ENCODE measurements around the gene TRAM2. TPM values are rescaled to one million over a fixed set of nuclear protein-coding genes. Genes with fewer than 3 reads are reported as not detected.

TRAM2 gene
- total RNA-seq, 1 experiment from 2014 or later = 21.3 TPM

DNA sequence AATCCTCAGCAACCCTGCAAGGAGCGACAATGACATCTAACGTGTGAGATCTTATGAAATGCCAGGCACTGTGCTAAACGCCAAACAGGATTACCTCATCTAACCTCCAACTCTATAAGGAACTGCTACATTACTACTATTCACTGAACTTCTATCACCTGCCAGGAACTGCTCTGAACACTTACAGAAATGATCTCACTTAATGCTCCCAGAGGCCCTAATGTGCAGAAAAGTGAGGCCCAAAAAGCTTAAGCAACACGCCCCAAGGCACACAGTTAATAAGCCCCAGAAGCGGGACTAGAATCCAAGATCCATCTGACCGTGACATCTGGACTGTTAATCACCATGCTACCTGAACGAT lies 28.5 kb downstream of the TRAM2 start:
- TF ChIP-seq, protein P1, sequence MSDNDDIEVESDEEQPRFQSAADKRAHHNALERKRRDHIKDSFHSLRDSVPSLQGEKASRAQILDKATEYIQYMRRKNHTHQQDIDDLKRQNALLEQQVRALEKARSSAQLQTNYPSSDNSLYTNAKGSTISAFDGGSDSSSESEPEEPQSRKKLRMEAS (IDR thresholded peaks at IDR 0.05) = no peak
- TF ChIP-seq EZH2 (IDR thresholded peaks at IDR 0.05) (no peak), RAD21 (IDR thresholded peaks at IDR 0.05; ENCODE audit: low read depth) (no peak), SRF (IDR thresholded peaks at IDR 0.05; ENCODE audit: low read depth) (no peak), CBX3 (IDR thresholded peaks at IDR 0.05; ENCODE audit: low read depth) (no peak)
- Histone ChIP-seq H3K9me3 (ENCODE audit: control insufficient read depth in 1 of 2, insufficient read depth in 1 of 2, low read depth in 1 of 2, low read length in 2 of 2) (no peaks in the 10 kb centered on the region), H3K79me2 (ENCODE audit: insufficient read depth, low read length) (peaks cover 44% of the 10 kb centered on the region), H4K20me1 (ENCODE audit: insufficient read depth) (no peaks in the 10 kb centered on the region), H3K9me2 (ENCODE audit: insufficient read depth) (no peaks in the 10 kb centered on the region), H3K4me3 (replicated peaks in 1 of 2; ENCODE audit: low read depth in 1 of 2, low read length in 2 of 2) (no peak overlapping the region), H3K4me2 (ENCODE audit: low read length) (no peak overlapping the region), H3K27ac (ENCODE audit: low read depth, low read length) (no peak overlapping the region), H2AFZ (ENCODE audit: low read depth, low read length, poor library complexity, severe bottlenecking) (no peak overlapping the region), H3K27me3 (ENCODE audit: insufficient read depth, low read length) (no peaks in the 10 kb centered on the region), H3K36me3 (ENCODE audit: control insufficient read depth in 1 of 2, insufficient read depth in 2 of 2, low read length in 2 of 2) (no peaks in the 10 kb centered on the region), H3K9ac (ENCODE audit: low read length) (no peak overlapping the region), H3K4me1 (ENCODE audit: control insufficient read depth in 1 of 2, insufficient read depth in 2 of 2, low read length in 2 of 2) (peaks cover 21 to 38% of the 10 kb centered on the region in 2 experiments)
- DNase-seq (ENCODE audit: low read depth, low spot score) = no peak
- ChIA-PET CTCF (no interaction called here), POLR2A (no interaction called here), RAD21 (ENCODE audit: low non-redundant PET in 1 of 2, low total read pairs in 2 of 2, uncharacterized antibody in 2 of 2, unreplicated experiment in 2 of 2) (no interaction called here)
- intact Hi-C loops (cut with micrococcal nuclease) = no loop called here
- no peak for ATAC-seq
- BruUV-seq (replicated peaks) = no TSS peak

DNA sequence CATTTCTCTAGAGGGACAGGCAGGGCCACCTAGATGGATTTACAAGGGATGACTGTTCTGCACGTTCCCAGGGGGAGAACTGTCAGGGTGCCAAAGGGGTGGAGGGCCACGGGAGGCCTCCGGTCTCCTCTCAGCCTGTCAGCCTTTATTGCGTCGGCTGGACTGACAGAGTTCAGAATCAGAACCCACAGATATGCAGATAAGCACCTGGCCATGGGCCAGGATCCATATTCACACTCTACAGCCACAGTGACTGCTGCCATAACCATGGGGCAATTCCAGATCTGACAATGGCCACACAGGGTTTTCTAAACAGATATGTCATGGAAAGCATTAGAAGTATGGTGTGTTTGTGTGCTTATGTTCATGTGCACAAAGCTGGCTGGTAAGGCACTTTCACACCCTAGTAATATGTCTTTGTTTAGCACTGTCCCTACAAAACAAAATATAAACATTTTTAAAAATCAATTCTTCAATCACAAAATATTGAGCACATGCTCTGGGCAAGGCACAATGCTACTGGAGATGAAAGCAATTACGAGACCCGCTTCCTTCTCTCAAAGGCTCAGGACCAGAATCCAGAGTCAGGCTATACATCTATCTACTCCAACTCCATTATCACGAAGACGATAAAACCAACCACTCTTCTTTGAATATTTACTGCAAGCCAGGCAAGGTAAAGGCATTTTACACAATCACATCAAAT lies 29.1 kb downstream of the TRAM2 start:
- no peak overlapping the region for H3K4me2 ChIP-seq (ENCODE audit: low read length)
- CTCF ChIA-PET = no interaction called here

More for the DNA sequence above, 29.1 kb downstream of the TRAM2 start:
- no peak overlapping the region for H2AFZ ChIP-seq (ENCODE audit: low read depth, low read length, poor library complexity, severe bottlenecking)
- peaks cover 21 to 40% of the 10 kb centered on the region in 2 experiments for H3K4me1 ChIP-seq (ENCODE audit: control insufficient read depth in 1 of 2, insufficient read depth in 2 of 2, low read length in 2 of 2)
- ChIA-PET POLR2A (no interaction called here), RAD21 (ENCODE audit: low non-redundant PET in 1 of 2, low total read pairs in 2 of 2, uncharacterized antibody in 2 of 2, unreplicated experiment in 2 of 2) (no interaction called here)
- H3K9me3 ChIP-seq (ENCODE audit: control insufficient read depth in 1 of 2, insufficient read depth in 1 of 2, low read depth in 1 of 2, low read length in 2 of 2) = no peaks in the 10 kb centered on the region
- H3K79me2 ChIP-seq (ENCODE audit: insufficient read depth, low read length) = peaks cover 44% of the 10 kb centered on the region
- BruUV-seq (replicated peaks) = no TSS peak
- no peaks in the 10 kb centered on the region for H3K36me3 ChIP-seq (ENCODE audit: control insufficient read depth in 1 of 2, insufficient read depth in 2 of 2, low read length in 2 of 2)
- TF ChIP-seq EZH2phosphoT487 (IDR thresholded peaks at IDR 0.05; ENCODE audit: borderline replicate concordance) (no peak), FOSL1 (IDR thresholded peaks at IDR 0.05; ENCODE audit: low read depth) (no peak), TCF7L2 (IDR thresholded peaks at IDR 0.05; ENCODE audit: borderline replicate concordance, extremely low read depth, insufficient read depth, insufficient read length) (no peak), SP1 (IDR thresholded peaks at IDR 0.05; ENCODE audit: low read depth) (no peak), SIN3A (IDR thresholded peaks at IDR 0.05; ENCODE audit: low read depth) (no peak), EZH2 (IDR thresholded peaks at IDR 0.05) (no peak), ZNF274 (IDR thresholded peaks at IDR 0.05; ENCODE audit: low read depth, low read length) (no peak), POLR2AphosphoS5 (IDR thresholded peaks at IDR 0.05; ENCODE audit: low read depth, low read length) (no peak), EGR1 (IDR thresholded peaks at IDR 0.05; ENCODE audit: low read depth) (no peak), RAD21 (IDR thresholded peaks at IDR 0.05; ENCODE audit: low read depth) (no peak)
- TF ChIP-seq, protein P2, sequence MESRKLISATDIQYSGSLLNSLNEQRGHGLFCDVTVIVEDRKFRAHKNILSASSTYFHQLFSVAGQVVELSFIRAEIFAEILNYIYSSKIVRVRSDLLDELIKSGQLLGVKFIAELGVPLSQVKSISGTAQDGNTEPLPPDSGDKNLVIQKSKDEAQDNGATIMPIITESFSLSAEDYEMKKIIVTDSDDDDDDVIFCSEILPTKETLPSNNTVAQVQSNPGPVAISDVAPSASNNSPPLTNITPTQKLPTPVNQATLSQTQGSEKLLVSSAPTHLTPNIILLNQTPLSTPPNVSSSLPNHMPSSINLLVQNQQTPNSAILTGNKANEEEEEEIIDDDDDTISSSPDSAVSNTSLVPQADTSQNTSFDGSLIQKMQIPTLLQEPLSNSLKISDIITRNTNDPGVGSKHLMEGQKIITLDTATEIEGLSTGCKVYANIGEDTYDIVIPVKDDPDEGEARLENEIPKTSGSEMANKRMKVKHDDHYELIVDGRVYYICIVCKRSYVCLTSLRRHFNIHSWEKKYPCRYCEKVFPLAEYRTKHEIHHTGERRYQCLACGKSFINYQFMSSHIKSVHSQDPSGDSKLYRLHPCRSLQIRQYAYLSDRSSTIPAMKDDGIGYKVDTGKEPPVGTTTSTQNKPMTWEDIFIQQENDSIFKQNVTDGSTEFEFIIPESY (IDR thresholded peaks at IDR 0.05; ENCODE audit: extremely low read depth, insufficient replicate concordance, low read length) = no peak
- TF ChIP-seq, protein P1 (IDR thresholded peaks at IDR 0.05) = no peak
- H3K27ac ChIP-seq (ENCODE audit: low read depth, low read length) = no peak overlapping the region
- no peaks in the 10 kb centered on the region for H3K9me2 ChIP-seq (ENCODE audit: insufficient read depth)
- intact Hi-C loops (cut with micrococcal nuclease) = no loop called here
- H4K20me1 ChIP-seq (ENCODE audit: insufficient read depth) = no peaks in the 10 kb centered on the region
- ATAC-seq = no peak
- H3K4me3 ChIP-seq (replicated peaks in 1 of 2; ENCODE audit: low read depth in 1 of 2, low read length in 2 of 2) = no peak overlapping the region
- H3K9ac ChIP-seq (ENCODE audit: low read length) = no peak overlapping the region
- no peak for DNase-seq (ENCODE audit: low read depth, low spot score)
- H3K27me3 ChIP-seq (ENCODE audit: insufficient read depth, low read length) = no peaks in the 10 kb centered on the region
